AG10803 (cell line): ENCODE data around the gene MEIS1.

Source experiments
- DNase-seq: peaks from one replicate; pipeline ENCODE4 v3.0.0; 2010; ENCODE audit warnings: low read depth
- H3K4me3 ChIP-seq: 2 replicates; pipeline ENCODE4 v1.5.1; 2011; ENCODE audit warnings: mild to moderate bottlenecking, low read length, control low read depth
- CTCF ChIP-seq: conservative IDR thresholded peaks from 2 replicates; pipeline ENCODE4 v1.5.1; 2011; ENCODE audit warnings: mild to moderate bottlenecking, low read length, control low read depth, inconsistent platforms

MEIS1 gene

DNA sequence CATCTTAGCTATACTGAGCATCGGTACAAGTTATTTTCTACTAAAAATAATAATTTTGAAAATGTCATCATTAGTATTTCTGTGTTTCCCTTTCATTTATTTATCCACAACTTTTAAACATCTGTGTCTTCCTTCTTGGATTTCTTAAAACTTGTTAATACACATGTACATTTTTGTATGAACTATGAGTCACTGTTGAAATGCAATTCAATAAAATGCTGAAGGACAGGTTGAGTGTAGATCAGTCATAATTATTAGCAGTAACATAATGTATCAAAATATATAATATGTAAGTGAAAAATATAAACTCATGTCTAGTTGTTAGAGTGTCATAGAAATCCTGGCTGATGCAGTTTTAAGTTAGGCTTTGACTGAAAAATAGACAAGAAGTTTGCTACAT is 115.9 kb downstream of the MEIS1 start:
- no peak overlapping the region for H3K4me3 ChIP-seq
- no peak for TF ChIP-seq CTCF
- DNase-seq = no peak

DNA sequence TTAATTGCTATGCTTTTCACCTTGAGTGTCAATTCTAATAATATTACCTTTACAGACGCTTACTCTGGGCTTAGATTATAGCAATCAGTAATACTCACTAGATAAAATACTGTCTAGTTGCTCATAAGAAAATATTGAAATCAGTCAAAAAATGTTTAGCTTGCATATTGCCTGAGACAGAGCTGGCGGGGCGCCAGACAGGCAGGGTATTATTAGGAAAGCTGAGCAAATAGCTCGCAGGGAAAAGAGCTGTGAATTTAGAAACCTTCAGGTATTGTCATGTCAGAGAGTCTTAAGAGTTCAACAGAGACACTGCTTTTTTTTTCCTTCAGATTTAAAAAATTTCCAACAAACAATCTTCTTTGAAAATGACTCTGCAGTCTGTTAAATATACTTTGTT is 118.4 kb downstream of the MEIS1 start:
- no peak for DNase-seq
- TF ChIP-seq CTCF = no peak
- no peak overlapping the region for H3K4me3 ChIP-seq

GRCh38 chr2:66555091-66555490 is 120.2 kb downstream of the MEIS1 start:
- H3K4me3 ChIP-seq = no peak overlapping the region
- DNase-seq = peak; percentile 48
- TF ChIP-seq CTCF = no peak

GRCh38 chr2:66555501-66556324 is 120.8 kb downstream of the MEIS1 start:
- DNase-seq = peak; percentile 46
- peak overlapping the region; percentile 15 for H3K4me3 ChIP-seq
- no peak for TF ChIP-seq CTCF

GRCh38 chr2:66559672-66560071 is 124.7 kb downstream of the MEIS1 start:
- DNase-seq = no peak
- TF ChIP-seq CTCF = no peak
- H3K4me3 ChIP-seq = no peak overlapping the region

GRCh38 chr2:66560683-66561082 is 125.8 kb downstream of the MEIS1 start:
- peak; percentile 17 for DNase-seq
- no peak for TF ChIP-seq CTCF
- no peak overlapping the region for H3K4me3 ChIP-seq

GRCh38 chr2:66561645-66562303 is 126.8 kb downstream of the MEIS1 start:
- H3K4me3 ChIP-seq = no peak overlapping the region
- TF ChIP-seq CTCF = no peak
- DNase-seq = peak; percentile 37
